Measurements from ENCODE around the gene MSH3.

MSH3 gene

DNA sequence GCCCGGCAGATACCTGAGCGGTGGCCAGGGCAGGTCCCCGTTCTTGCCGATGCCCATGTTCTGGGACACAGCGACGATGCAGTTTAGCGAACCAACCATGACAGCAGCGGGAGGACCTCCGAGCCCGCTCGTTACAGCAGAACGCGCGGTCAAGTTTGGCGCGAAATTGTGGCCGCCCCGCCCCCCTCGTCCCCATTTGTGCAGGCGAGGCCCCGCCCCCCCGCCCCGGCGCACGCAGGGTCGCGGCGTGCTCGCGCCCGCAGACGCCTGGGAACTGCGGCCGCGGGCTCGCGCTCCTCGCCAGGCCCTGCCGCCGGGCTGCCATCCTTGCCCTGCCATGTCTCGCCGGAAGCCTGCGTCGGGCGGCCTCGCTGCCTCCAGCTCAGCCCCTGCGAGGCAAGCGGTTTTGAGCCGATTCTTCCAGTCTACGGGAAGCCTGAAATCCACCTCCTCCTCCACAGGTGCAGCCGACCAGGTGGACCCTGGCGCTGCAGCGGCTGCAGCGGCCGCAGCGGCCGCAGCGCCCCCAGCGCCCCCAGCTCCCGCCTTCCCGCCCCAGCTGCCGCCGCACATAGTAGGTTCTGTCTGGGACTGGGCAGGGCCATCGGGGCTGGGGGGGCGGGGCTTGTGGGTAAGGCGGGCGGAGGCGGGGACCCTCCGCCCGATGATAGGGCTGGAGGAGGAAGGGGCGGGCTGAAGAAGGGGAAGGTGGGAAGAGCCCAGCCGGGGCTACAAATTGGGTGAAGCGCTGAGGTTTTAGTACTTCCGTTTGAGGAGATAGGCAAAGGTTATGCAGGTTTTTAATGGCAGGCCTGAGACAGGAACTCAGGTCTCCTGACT is at the start of gene MSH3, which contains the start of gene DHFR:
TSS of gene MSH3 (plus strand) at position 262 of the 840 bp plus-strand sequence. CDS start at position 338, 76 bp downstream.
TSS of gene DHFR (minus strand) at position 593 of the 840 bp plus-strand sequence. CDS start at position 99, 494 bp downstream.
- DNase-seq, result peak; percentile 75 to 84

DNA sequence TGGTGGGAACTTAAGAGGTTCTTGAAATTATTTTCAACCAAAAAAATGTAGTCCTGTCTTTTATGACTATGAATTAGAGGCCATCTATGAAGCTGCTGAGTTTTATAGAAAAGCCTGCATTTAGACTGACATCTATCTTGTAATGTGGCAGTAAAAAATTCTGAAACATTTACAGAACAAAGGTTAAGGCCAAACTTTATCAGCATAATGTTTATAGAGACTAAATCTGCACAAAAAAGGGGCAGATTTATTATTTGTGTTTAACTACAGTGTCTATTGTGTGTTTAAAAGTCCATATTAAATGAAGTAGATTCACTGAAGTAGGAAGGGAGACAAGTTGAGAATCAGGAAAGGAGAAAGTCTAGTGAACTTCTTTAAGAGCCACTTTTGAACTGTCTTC is 47.1 kb upstream of the MSH3 start:
- DNase-seq, result no peak

- no peak for DNase-seq
These were observed 46.6 kb upstream of the MSH3 start for GRCh38 chr5:80607832-80608231.

GRCh38 chr5:80608731-80609130 is 45.7 kb upstream of the MSH3 start:
- no peak for DNase-seq

DNA sequence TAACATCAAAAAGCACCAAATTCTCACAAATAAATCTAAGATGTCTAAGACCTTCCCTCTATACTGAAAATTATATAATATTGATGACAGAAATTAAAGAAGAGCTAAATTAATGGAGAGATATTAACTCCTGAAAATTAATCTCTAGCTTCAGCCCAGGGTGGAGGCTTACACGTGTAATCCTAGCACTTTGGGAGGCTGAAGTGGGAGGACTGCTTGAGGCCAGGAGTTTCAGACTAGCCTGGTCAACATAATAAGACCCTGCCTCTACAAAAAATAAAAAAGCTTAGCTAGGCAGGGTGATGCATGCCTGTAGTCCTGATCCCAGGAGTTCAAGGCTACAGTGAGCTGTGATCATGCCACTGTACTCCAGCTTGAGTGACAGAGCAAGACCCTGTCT is 44.8 kb upstream of the MSH3 start:
- no peak for DNase-seq

- no peak for DNase-seq
These were observed 39.1 kb upstream of the MSH3 start for GRCh38 chr5:80615266-80615914.

GRCh38 chr5:80618438-80618837 is 36.0 kb upstream of the MSH3 start:
- DNase-seq, result no peak

DNA sequence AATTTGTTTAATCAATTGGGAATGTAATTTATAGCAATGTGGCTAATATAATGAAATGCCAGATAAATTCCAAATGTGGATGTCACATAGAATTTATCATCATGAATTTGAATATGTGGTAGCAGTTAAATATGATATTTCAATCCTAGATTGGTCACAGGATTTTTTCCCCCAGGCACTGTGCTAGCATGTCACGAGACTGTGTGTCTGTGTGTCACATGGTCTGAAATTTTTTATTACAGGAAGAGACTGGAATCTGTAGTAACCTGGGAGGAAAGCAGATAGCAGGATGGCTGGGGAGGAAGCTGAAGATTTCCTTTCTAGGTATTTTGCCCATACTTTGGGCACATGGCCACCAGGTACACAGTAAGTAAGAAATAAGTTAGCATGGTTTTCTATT is 35.4 kb upstream of the MSH3 start:
- no peak for DNase-seq

DNA sequence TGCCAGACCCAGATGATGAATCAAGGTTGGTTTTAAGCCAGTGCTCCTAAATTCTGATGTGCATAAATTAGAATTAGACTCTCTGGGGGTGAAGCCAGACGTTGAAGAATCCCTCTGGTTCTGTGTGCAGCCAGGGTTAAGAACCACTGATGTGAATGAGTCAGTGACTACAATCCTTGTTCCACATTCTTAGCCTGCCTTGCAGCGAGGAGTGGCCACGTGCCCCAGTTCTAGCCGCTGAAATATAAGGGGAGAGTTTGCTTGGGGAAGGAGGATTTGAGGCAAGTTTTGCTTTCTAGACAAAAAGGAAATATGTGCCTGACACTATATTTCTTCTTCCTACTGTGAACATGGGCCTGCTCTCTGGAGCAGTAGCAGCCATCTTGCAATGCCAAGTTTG is 34.2 kb upstream of the MSH3 start:
- DNase-seq, result no peak

- no peak for DNase-seq
These were observed 31.7 kb upstream of the MSH3 start for GRCh38 chr5:80622756-80623155.

GRCh38 chr5:80623999-80624398 is 30.5 kb upstream of the MSH3 start:
- no peak for DNase-seq

- DNase-seq, result no peak
These were observed 29.2 kb upstream of the MSH3 start for GRCh38 chr5:80625230-80625629.

DNA sequence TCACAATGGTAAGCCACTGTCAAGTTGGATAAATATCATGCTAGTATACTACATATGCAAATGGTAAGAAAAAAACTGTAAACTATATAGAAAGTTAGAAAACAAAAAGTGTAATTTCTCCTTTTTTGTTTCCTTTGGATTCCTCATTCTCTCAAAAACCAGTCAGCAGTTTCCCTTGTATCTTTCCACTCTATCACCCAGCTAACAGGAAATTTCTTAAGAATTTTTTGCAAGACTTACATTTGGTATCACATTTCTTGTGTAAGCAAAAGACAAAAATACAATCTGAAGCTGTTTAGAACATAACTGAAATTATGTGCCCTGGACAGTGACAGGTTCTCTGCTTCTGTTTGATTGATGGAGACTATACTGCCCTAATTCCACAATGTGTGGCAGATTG is 25.2 kb upstream of the MSH3 start:
- DNase-seq, result no peak

- no peak for DNase-seq
These were observed 22.9 kb upstream of the MSH3 start for GRCh38 chr5:80631278-80632259.

DNA sequence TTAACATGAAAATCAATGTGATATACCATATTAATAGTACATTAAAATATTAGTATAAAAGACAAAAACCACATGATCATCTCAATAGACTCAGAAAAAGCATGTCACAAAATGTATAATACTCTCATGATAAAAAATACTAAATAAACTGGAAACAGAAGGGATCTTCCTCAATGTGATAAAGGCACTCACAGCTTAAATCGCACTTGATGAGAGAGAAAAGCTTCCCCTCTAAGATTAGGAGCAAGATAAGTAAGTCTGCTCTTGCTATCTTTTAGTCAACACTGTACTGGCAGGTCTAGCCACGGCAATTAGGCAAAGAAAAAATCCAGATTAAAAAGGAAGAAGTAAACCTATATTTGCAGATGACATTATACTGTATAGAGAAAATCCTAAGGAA is 21.8 kb upstream of the MSH3 start:
- no peak for DNase-seq

GRCh38 chr5:80634193-80634592 is 20.3 kb upstream of the MSH3 start:
- DNase-seq, result no peak

GRCh38 chr5:80641353-80641752 is 13.1 kb upstream of the MSH3 start:
- no peak for DNase-seq

DNA sequence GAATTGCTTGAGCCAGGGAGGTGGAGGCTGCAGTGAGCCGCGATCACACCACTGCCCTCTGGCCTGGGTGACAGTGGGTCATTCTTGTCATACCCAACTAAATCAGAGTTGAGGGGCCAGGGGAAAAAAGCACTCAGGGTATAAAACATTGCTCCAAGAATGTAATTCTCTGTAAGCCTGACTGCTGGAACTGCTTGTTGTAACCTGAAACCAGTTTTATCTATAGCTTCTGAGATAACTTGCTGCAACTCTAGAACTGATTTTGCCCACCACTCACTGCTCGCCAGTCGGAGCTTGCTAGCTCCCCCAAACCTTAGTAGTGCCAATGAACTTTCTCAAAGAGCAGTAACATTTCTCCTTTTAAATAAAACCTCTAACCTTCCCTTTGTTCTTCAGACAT is 9.6 kb upstream of the MSH3 start:
- no peak for DNase-seq

- no peak for DNase-seq
These were observed 7.5 kb upstream of the MSH3 start for GRCh38 chr5:80646926-80647325.

- DNase-seq, result no peak
These were observed 950 bp upstream of the MSH3 start for GRCh38 chr5:80653502-80653901.

- peak in 1 of 2 experiments; percentile 25 for DNase-seq
These were observed 430 bp upstream of the MSH3 start for GRCh38 chr5:80654054-80654390.

- DNase-seq, result no peak
These were observed 851 bp downstream of the MSH3 start for GRCh38 chr5:80655231-80655774.

- no peak for DNase-seq
These were observed 2.0 kb downstream of the MSH3 start for GRCh38 chr5:80656425-80656824.
